Skeletal muscle cell (primary cell): ENCODE results near the gene CLTB.
"Not testable (repeated sequence)": the region's sequence is repeated elsewhere in the genome, so short reads cannot be mapped to it uniquely, and the experiment has no call there.

Source experiments
- DNase-seq: peaks from one replicate; pipeline ENCODE4 v3.0.0-alpha.2; 2010; ENCODE audit warnings: low read depth
- H3K4me3 ChIP-seq: 2 replicates; pipeline ENCODE4 v1.5.1; 2011; ENCODE audit warnings: low read depth, mild to moderate bottlenecking, control low read depth, low read length, moderate library complexity

The CLTB gene

DNA sequence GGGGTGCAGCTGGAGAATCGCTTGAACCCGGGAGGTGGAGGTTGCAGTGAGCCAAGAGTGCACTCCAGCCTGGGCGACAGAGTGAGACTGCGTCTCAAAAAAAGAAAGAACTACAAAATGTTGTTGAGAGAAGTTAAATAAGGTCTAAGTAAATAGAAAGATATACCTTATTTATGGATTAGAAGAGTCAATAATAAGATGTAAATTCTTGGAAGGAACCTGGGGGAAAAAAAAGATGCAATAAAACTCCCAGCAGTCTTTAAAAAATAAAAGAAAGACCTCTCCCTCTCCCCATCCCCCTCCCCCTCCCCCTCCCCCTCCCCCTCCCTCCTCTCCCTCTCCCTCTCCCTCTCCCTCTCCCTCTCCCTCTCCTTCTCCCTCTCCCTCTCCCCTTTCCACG, 16.4 kb upstream of the CLTB start:
- no peak for DNase-seq

DNA sequence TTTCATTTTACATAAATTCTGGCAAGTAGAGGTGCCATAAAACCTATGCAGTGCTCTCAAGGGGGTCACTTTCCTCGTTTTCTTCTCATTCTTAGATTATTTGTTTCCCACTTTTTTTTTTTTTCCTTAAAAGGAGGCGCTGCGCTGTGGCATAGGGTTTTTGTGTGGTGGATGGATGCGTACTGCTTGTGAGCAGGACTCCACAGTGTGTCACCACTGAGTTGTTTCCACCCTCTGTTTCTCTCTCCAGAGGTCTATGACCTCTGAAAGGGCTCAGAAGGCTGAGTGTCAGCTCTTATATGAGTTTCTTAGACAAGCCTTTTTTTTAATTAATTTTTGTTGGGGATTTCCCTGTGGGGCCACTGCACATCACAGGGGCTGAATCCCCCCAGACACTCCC, 13.6 kb upstream of the CLTB start:
- DNase-seq = no peak
- H3K4me3 ChIP-seq = no peak overlapping the region

More for the DNA sequence above, 16.4 kb upstream of the CLTB start:
- H3K4me3 ChIP-seq = no peak overlapping the region

DNA sequence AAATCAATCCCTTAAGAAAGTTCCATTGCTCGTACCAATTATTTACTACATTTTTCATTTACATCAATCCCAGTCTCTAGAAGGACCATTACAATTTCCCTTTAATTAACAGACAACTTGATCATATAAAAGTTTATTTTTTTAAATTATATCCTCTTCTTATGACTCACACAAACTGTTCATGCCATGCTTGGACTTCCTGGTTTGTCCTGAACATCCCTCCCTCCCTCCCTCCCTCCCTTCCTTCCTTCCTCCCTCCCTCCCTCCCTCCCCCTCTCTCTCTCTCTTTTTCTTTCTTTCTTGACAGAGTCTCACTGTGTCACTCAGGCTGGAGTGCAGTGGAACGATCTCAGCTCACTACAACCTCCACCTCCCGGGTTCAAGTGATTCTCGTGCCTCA, 11.6 kb upstream of the CLTB start:
- H3K4me3 ChIP-seq = no peak overlapping the region
- DNase-seq = no peak

DNA sequence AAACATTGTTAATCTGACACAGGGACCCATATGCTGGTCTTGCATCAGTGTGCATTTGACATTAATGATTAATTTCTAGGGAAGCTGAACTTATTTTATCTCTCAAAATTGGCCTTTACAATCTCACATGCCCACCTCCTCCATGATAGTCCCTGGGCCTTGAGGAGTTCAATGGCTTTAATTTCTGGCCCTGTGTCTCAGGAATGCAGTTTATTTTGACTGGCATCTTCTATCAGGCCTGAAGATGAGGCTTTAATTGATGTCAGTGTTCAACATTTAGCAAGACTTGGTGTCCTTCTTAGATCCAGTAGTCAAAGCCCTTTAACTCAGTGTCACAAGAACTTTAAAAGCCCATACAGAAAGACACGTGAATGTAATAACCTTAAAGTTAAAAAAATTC, 10.5 kb upstream of the CLTB start:
- H3K4me3 ChIP-seq = no peak overlapping the region
- no peak for DNase-seq

DNA sequence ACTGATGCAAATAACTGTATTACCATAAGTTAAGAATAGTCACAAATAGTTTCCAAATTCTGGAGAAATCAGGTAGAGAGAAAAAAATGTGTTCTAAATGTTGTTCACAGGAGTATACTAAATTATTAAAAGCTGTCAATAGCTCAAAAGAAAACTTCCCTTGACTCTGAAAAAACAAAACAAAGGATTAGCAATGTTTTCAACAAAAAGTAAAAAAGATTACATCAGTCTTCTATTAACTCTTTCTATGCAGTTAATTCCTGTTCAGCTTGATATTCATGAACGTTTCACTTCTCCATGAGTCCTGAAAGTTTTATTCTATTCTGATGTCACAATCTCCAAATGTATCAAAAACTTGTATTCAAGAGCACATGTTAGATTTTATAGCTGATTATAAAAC, 9.5 kb upstream of the CLTB start:
- no peak for DNase-seq
- H3K4me3 ChIP-seq = no peak overlapping the region

DNA sequence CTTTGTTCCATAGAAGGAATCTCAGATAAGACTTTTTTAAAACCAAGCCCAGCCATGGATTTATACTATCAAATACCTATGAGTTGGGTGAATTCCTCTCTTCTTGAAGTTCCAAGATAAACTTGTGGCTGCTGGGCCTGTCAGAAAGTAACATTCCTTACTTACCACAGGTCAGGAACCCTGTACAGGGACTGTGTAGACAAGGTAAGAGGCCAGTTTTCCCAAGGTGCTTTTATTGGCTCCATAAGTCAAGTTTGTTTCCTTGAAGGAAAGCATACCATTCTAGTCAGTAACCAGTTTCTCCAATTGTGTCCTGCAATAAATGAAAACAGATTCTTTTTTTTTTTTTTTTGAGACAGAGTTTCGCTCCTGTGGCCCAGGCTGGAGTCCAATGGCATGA, 8.8 kb upstream of the CLTB start:
- H3K4me3 ChIP-seq = no peak overlapping the region
- DNase-seq = no peak

DNA sequence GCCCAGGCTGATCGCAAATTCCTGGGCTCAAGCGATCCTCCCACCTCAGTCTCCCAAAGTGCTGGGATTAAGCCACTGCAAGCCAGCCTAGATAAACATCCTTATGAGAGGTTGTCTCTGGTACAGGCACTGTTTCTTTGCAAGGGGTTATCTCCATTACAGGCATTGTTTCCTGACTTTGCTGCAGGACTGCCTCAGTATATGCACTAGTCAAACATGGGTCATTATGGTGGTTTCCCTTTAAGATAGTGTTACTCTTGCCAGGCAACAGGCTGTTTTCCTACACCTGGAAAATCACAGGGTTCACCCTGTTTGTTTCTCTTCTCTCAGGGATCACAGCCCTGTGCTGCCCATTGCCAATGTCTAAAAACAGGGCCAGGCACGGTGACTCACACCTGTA, 7.8 kb upstream of the CLTB start:
- no peak for DNase-seq
- no peak overlapping the region for H3K4me3 ChIP-seq

DNA sequence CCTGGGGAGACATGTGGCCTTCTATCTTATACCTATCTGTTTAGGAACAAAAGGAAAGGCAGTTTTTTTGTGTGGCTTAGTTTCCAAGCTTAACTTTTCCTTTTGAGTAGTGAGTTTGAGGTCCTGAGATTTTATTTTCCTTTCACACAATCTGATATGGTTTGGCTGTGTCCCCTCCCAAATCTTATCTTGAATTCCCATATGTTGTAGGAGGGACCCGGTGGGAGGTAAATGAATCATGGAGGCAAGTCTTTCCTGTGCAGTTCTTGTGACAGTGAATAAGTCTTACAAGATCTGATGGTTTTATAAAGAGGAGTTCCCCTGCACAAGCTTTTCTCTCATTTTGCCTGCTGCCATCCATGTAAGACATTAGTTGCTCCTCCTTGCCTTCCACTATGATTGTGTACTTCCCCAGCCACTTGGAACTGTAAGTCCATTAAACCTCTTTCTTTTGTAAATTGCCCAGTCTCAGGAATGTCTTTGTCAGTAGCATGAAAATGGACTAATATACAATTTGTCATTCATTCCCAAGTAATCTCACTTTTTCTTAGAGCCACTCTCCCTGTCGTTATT, 4.7 kb upstream of the CLTB start:
- H3K4me3 ChIP-seq = no peak overlapping the region
- no peak for DNase-seq

DNA sequence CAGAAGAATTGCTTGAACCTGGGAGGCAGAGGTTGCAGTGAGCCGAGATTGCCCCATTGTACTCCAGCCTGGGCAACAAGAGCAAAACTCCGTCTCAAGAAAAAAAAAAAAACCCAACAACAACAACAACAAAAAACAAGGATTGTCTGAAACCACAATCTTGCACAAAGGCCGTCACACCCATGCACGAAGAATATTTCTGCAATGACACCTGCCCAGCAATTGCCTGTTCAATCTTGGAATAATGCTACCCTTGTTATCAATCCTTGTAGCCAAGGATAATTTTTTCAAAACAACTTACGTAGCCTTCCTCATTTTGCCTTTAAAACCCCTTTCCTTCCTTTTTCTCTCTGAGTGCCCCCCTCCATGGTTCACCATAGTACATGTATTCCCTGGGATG, 3.7 kb upstream of the CLTB start:
- H3K4me3 ChIP-seq = no peak overlapping the region
- DNase-seq = no peak

DNA sequence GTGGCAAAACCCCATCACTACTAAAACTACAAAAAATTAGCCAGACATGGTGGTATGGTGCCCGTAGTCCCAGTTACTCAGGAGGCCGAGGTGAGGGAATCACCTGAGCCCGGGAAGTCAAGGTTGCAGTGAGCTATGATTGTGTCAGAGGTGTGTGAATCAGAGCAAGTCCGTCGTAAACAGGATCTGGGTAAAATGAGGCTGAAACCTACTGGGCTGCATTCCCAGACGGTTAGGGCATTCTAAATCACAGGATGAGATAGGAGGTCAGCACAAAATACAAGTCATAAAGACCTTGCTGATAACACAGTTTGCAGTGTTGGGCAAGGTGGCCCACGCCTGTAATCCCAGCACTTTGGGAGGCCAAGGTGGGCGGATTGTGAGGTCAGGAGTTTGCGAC, 1.9 kb upstream of the CLTB start:
- no peak for DNase-seq
- no peak overlapping the region for H3K4me3 ChIP-seq

DNA sequence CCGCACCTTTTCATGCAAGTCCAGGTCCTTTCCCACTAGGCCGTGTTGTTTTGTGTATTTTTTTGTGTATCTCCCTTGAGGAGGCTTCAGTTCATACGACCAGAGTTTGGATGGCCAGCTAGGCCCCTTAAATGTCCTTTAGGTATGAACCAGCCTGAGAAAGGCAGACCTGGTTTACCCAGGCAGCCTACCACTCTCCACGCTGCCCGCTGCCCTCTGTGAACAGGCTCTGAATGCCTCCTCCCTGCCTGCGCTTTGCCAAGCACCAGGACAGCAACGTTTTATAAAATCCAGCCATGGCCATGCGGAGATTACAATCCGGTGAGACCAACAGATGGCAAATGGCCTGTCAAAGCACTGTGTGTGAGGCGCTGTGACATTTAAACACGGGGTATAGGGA, 626 bp upstream of the CLTB start:
- H3K4me3 ChIP-seq = peak overlapping the region; percentile 77
- no peak for DNase-seq

DNA sequence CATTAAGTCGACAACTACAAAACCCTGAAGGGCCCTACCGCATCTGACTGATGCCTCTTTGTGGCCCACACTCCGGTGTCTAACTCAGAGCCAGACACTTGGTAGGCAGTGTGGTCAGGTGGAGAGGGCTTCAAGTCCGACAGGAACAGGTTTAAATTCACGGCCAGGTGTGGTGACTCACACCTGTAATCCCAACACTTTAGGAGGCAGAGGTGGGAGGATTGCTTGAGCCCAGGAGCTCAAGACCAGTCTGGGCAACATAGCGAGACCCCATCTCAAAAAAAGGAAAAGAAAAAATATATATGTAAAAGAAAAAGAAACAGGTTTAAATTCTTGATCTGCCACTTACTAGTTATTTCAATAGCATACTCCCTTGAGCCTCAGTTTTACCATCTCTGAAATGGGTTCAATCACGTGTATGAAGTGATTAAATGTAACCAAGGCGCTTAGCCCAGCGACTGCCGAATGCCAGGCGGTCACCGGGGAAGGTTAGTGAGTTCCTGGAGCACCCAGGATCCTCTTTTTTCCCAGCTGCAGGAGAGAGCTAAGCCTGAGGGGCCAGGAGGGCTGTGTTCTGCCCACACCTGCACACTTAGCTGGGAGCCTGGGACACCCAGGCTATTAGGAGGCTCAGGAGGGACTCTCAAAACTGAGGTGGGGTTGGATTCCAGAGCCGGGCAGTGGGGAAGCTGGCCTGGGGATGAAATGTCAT, 943 bp downstream of the CLTB start:
- H3K4me3 ChIP-seq = peak overlapping the region; percentile 77
- no peak for DNase-seq

DNA sequence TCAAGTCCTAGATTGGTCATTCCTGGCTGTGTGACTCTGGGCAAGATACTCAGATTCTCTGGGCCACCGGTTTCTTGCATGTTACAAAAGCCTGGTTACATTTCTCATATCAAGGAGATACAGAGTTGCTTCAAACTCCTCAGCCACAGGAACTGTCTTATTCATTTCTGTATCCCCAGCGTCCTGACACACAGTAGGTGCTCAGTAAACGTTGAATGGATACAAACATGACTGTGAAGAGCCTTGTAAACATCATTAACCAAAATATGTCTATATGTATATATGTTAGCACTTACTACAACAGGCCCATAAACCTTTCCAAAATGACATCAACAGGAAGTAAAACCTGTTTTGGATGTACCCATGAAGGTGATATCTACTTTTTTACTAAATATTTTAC, 1.6 kb downstream of the CLTB start:
- DNase-seq = no peak
- no peak overlapping the region for H3K4me3 ChIP-seq

DNA sequence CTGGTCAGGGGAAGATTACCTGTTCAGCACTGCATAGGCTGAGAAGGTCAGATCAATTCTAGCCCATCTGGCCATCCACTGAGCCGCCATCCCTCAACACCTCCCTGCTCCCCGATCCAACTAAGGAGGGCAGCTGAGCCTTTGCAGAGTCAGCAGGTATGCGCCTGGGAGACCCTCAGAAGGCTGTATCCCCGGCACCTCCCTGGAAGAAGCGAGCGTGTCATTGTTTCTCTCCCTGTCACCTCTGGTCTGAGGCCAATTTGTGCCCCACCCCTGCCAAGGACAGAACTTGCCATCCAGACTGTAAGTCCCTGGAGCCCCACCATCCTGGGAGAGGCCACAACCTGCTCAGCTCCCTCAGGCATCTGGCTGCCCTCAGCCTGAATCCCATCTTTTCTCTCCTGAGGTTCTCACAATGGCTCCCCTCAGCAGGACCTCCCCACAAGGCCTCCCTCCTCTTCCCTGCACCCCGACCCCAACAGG, 2.6 kb downstream of the CLTB start:
- no peak overlapping the region for H3K4me3 ChIP-seq
- no peak for DNase-seq

DNA sequence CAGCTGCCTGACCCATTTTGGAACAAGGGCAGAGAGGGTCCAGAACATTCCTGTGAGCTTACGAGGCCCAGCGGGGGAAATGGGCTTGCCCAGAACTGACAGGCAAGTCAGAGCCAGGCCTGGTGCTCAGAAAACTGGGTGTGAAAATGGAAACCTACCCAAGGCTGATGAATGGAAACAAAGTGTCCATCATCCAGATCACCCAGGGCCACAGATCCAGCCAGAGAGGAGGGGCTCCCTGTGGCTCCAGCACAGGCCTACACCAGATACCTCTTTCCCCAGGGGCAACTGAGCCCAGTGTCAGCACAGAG, 3.1 kb downstream of the CLTB start:
- no peak for DNase-seq
- H3K4me3 ChIP-seq = no peak overlapping the region

DNA sequence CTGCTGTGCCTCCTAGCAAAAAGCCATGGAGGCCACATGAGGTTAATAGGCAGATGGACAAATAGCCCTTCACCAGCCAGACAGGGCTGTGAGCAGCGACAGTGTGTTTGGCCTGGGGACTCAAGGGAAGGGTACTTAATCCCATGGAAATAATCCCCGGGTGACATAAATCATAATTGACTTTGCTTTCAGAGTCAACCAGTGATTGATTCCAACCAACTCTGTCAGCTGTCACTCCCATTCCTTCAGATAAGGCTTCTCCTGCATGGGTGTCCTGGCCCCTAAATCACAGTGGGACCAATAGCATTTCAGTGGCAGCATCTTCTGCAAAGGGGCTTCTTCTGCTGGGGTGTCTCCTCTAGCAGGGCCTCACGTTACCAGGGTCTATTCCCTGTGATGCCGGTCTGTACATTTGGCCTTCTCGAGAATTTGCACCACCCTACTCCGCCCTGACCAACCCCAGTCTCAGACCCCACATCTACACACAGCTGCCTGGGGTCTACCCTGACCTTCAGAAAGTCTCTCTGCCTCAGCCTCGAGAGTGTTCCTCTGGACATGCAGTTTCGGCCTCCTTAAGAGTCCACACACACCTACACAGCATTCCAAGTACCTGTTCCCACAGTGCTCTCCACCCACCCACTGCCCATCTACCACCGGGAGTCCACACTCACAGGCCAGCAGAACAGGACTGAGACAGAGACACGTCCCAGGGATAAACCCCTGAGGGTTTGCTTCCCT, 3.7 kb downstream of the CLTB start:
- DNase-seq = no peak

DNA sequence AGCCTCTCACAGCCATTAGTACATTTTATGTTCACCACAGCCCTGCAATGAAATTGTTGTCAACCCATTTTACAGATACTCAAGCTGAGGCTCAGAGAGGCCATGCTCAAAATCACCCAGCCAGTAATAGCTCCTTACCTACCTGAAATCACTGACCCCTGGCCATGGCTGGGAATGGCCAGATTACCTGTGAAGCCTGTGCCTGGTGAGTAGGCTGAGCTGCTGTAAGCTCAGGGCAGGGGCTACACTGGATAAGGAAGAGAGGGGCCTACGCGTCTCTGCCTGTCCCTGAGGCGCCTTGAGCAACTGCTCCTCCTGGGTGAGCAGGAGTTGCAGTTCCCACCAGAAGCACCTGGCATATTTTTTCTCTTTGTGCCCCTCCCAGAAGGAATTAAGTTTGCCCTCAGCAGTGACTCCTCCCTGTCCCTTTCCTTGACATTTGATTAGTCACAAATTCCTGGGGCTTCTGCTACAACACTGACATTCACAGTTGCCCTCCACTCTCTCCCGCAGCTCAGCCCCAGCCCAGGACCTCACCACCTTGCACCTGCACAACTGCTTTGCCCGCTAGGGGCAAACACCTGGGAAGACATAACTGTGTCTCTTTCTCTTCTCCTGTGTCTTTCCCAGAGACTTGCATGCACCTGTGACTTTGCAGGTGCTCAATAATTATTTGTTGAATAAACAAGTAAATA, 5.7 kb downstream of the CLTB start:
- no peak overlapping the region for H3K4me3 ChIP-seq
- DNase-seq = no peak

More for the DNA sequence above, 3.7 kb downstream of the CLTB start:
- H3K4me3 ChIP-seq = no peak overlapping the region

DNA sequence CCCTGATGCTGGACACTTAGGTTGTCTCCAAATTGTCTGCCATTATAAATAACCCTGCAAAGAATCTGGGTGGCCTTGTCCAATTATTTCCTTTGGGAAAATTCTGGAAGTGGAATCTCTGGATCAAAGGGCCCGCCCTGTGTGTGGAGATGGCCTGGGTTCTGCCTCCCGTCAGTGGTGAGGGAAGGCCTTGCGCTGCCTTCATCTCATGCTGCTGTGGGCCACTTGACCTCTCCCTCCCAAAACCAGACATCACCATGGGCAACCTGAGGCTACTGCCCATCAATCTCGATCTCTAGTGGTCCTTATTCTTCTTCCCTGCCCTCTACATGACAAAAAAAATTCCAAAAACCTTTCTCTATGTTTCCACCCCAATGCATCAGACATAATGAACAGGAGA, 6.6 kb downstream of the CLTB start:
- DNase-seq = no peak

DNA sequence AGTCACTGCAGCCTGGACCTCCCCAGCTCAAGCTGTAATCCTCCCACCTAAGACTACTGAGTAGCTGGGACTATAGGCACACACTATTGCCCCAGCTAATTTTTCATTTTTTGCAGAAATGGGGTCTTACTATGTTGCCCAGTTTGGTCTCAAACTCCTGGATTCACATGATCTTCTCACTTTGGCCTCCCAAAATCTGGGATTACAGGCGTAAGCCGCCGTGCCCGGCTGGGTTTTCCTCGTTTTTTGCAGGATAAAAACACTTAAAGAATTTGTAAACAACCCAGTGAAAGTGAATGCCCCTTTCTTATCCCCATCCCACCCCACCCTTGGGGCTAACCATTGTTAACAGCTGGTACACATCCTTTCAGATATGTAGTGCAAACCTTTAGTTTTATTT, 7.7 kb downstream of the CLTB start:
- DNase-seq = no peak
- H3K4me3 ChIP-seq = no peak overlapping the region

More for the DNA sequence above, 6.6 kb downstream of the CLTB start:
- no peak overlapping the region for H3K4me3 ChIP-seq

DNA sequence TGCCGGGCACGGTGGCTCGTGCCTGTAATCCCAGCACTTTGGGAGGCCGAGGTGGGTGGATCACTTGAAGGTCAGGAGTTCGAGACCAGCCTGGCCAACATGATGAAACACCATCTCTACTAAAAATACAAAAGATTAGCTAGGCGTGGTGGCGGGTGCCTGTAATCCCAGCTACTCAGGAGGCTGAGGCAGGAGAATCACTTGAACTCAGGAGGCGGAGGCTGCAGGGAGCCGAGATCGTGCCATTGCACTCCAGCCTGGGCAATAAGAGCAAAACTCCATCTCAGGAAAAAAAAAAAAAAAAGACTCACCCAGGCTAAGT, 8.1 kb downstream of the CLTB start:
- not testable (repeated sequence) for DNase-seq, H3K4me3 ChIP-seq
